ENCODE data around the gene ARHGAP44.

The ARHGAP44 gene

GRCh38 chr17:12994341-12995074, 205.2 kb downstream of the ARHGAP44 start:
- DNase-seq (ENCODE audit: low read depth, low spot score) = no peak

- no peak for DNase-seq (ENCODE audit: low read depth, low spot score)
Measured at GRCh38 chr17:12995106-12995895, 206.0 kb downstream of the ARHGAP44 start.

DNA sequence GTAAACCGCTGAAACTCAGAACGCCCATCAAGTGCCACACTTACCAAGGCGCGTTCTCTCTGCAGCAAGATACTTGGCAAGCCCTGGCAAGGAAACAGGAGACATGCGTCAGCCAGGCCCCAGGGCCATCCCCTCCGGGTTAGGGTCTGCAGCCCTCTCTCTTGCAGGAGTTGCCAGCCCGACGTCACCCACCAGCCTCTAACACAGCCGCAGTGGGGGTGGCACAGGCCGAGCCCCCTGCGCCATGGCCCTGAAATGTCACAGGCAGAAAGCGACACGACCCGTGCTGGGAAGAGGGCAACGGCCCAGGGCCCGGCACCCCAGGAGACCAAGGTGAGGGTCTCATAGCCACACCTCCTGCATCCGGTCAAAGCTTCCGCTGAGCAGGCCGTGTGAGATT, 206.6 kb downstream of the ARHGAP44 start:
- DNase-seq (ENCODE audit: low read depth, low spot score) = no peak

- no peak for DNase-seq (ENCODE audit: low read depth, low spot score)
Measured at GRCh38 chr17:12996357-12996756, 207.1 kb downstream of the ARHGAP44 start.

DNA sequence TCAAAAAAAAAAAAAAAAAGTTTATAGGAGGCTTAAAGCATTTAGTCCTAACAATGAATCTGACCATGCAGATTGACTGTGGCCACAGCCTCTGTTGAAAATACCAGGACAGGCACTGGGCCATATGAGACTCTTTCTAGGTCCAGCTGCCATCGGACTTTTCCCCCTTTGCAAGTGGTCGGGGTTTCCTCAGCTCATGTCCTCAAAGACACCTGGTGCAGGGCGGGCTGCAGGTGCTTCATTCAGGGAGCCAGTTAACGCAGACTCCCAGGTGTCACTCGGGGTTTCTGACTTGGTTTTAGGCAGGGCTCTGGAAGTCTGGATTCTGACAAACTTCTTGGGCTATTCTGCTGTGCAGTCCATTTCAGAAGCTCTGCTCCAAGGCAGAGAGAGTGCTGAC, 207.6 kb downstream of the ARHGAP44 start:
- DNase-seq (ENCODE audit: low read depth, low spot score) = no peak

DNA sequence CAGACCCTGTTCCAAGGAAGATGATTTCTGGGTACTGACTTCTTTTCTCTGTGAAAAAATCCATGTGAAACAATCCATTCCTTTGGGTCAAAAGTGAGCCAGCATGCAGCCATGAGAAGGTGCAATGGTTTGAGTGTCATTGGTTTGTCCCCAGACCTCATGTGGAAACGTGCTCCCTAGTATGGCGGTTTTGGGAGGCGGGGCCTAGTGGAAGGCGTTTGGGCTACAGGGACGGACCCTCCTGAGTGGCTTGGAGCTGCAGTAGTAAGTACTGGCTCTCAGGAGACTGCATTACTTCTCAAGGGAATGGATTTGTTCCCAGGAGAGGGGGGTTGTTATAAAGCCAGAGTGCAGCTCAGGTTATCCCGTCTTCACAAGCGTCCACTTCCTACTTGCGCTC, 209.2 kb downstream of the ARHGAP44 start:
- no peak for DNase-seq (ENCODE audit: low read depth, low spot score)

DNA sequence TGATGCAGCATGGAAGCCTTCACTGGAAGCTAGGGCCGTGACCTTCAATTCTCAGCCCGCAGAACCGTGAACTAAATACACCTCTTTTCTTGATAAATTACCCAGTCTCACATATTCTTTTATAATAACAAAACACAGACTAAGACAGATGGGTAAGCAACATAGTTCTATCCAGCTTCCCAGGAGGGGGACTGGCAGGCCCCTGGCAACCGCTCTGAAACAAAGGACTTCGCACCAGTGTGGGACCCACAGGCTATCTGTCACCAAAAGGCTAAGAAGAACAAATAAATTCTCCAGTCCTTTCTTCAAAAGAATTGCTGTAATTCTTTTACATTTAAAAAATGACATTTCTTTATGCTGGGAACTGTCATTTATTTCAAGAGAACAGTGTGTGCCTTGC, 209.6 kb downstream of the ARHGAP44 start:
- DNase-seq (ENCODE audit: low read depth, low spot score) = no peak

DNA sequence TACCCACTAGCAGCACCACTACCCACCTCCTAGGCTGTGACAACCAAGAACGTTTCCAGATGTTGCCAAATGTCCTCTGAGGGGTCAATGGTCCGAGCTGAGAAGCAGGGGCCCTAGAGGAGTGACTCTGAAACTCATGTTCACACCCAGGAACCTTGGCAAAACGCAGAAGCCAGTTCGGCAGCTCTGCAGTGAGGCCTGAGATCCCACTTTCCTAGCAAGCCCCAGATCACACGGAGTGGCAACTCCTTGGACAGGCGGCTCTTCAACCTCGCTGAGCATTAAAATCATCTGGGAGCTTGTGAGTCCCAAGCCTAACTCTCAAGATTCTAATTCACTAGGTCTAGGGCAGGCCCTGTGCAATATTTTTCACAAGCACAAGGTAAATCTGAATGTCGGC, 211.3 kb downstream of the ARHGAP44 start:
- no peak for DNase-seq (ENCODE audit: low read depth, low spot score)

DNA sequence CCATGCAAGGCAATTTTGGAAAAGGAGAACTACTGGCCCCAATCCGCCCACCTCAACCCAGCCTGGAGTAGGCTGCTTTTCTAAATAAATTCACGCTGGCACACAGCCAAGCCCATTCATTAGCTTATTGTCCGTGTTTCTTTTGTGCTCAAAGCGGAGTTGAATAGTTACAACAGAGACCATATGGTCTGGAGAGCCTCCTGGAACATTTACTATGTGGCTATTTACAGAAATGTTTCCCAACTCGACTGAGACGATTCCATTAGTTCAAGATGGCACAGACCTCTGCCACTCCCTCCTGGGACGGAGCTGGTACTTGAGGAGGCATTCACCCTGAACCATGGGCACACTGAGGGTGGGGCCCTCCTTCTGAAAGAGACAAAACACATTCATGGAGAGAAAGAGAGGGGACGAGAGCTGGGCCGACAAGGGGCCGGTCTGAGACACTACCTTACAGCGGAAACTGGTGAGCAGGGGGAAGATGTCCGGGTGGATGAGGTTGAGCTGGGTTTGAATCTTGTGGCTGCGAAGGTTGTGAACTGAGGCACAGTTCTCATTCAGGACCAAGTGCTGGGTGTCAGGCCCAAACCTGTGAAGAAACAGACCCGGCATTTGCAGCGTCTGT, 212.8 kb downstream of the ARHGAP44 start:
- DNase-seq (ENCODE audit: low read depth, low spot score) = no peak

- DNase-seq (ENCODE audit: low read depth, low spot score) = peak; percentile 55
Measured at GRCh38 chr17:13002761-13003453, 213.6 kb downstream of the ARHGAP44 start.

DNA sequence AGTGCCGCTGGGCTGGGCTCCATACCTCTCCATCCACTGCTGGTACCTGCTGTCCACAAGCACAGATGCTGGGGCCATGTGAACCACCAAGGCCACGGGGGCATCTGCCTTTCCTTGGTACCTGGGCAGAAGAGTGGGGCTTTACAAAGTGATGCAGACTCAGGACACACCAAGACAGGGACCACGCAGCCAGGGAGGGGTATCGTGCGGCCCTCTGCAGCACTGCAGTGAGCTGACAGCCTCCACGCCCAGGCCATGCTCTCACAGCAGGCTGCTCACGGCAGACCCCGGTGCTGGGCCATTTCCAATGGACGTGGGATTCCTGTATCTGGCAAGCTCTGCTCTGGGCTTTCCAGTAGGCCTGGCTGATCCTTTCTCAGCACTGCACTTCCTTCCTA, 214.2 kb downstream of the ARHGAP44 start:
- no peak for DNase-seq (ENCODE audit: low read depth, low spot score)

DNA sequence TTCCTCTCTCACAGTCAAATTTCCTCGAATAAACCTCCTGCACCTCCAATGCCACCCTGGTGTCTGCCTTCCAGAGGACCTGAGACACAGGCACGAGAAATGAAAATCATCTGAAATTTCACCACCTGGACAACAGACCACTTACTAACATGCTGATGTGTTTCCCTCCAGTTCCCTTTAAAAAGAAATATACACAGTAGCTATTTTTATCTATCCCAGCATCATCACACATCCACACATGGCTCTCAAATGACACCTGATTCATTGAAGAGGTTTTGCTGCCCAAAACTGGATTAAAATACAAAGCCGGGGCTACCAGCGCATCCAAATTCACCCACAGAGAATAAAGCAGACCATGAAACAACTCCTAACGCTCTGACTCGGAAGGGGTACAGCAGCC, 214.6 kb downstream of the ARHGAP44 start:
- DNase-seq (ENCODE audit: low read depth, low spot score) = no peak

DNA sequence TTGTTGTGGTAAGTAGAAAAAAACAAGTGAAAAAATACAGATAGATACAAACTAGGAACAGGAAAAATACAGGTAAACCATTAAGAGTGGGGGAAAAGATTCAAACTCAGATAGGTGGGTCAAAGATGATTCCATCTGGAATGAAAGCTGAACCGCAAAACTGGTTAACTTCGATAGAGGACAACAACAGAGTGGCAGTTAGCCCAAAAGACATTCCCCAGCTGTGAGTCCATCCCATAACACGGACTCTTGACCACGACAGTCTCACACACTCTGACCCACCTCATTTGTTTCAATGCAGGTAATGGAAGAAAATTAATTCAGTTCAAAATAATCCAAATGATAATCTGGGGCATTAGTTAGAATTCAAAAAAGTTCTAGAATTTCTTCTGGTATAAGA, 215.0 kb downstream of the ARHGAP44 start:
- DNase-seq (ENCODE audit: low read depth, low spot score) = no peak

GRCh38 chr17:13005530-13005929, 216.2 kb downstream of the ARHGAP44 start:
- no peak for DNase-seq (ENCODE audit: low read depth, low spot score)

GRCh38 chr17:13008461-13008860, 219.2 kb downstream of the ARHGAP44 start:
- DNase-seq (ENCODE audit: low read depth, low spot score) = no peak

DNA sequence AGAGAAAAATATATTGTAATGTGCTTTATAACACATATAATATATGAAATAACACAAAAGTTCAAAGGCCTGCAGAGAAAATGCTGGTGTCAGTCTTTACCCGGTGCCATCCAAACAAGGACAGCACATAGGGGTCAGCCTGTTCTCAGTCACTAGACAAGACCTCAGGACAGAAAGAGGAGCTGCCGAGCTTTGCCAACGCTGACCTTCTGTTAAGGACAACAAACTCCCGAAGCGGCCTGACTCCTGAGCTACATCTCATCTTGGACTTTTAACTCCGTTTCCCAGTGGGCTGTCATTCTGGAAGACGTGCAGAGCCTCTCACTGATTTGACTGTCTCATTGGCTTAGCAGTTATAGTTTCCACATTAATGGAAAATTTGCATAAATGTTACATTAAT, 221.7 kb downstream of the ARHGAP44 start:
- no peak for DNase-seq (ENCODE audit: low read depth, low spot score)

DNA sequence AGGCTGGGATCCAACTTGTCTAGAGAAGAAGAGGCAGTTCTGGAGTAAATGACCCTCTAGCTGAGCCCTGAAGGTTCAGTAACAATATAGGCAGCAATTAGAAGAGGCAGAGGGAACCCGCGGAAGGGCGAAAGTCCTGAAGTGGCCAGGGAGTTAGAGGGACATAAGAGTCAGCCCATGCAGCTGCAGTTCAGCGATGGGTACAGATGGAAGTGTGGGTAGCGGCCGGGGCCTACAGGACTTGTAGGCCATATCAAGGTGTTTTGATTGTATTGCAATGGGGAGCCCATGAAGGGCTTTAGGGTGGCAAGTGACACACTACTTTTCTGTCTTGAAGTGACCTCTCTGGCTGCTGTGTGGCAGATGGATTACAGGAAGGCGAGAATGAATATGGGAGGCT, 225.5 kb downstream of the ARHGAP44 start:
- DNase-seq (ENCODE audit: low read depth, low spot score) = no peak

GRCh38 chr17:13016881-13017654, 227.8 kb downstream of the ARHGAP44 start:
- no peak for DNase-seq (ENCODE audit: low read depth, low spot score)

GRCh38 chr17:13017655-13018459, 228.6 kb downstream of the ARHGAP44 start, which contains the start of gene ELAC2:
Gene ELAC2 (minus strand): TSS chr17:13018027. CDS start chr17:13017947, 80 bp downstream.
- peak; percentile 96 for DNase-seq (ENCODE audit: low read depth, low spot score)

DNA sequence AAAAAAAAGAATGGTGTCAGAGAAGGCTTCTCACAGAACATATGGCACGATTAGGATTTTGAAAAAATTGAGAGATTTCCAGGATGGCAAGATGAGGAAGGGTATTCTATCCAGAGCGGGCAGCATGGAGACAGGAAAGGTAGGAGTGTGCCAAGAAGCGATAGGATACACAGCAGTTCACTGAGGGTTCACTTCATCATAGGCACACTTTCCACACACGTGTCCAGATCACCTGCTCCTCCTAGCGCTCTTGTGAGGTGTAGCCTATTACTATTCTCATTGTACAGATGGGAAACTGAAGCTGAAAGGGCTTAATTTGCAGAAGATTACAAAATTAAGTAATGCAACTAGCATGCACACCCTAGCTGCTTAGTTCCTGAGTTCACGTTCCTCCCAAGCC, 234.7 kb downstream of the ARHGAP44 start:
- no peak for DNase-seq (ENCODE audit: low read depth, low spot score)
